ENCODE measurements around the gene KIAA1217. TPM values are rescaled to one million over a fixed set of nuclear protein-coding genes. Genes with fewer than 3 reads are reported as not detected.
A peak's percentile ranks its signal among the peaks of the same experiment; 100 is the strongest.

The KIAA1217 gene
- total and polyA plus RNA-seq, 2 of the 8 experiments (the other 6 are each of a cell fraction or from before 2014, with no cell fraction given), result 4.5 to 15.6 TPM

DNA sequence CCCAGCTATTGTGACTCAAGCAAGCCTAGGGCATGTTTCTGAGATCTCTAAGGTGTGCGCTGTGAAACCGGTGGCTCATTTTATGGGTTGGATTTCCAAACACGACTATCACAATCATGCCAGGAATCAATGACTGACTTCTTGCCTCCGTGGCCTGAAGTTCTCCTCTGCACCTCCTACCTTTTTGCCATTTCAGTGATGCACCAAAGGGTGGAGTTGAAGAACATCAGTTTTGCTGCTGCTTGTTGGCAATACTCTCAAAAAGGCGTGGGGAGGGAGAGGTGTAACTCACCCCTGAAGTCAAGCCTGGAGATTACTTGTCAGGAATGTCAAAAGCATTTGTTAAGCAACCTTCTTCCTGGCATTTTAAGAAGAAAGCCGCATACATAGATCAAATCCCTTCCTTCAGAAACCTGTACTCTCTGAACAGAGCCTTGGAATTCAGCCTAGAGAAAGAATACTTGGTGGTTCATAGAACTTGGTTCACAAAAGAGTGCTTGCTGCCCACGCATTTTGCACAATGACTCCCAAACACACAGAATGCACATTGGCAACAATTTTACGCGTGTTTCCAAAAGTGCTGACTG is 41.0 kb downstream of the KIAA1217 start:
- TF ChIP-seq TCF12 (IDR thresholded peaks at IDR 0.05; ENCODE audit: low read depth, low read length) (no peak), JUND (IDR thresholded peaks at IDR 0.05; ENCODE audit: low read length) (no peak), E2F6 (IDR thresholded peaks at IDR 0.05) (no peak), HDAC2 (IDR thresholded peaks at IDR 0.05; ENCODE audit: borderline replicate concordance in 1 of 2, low read depth in 2 of 2, low read length in 2 of 2) (no peak), MAX (IDR thresholded peaks at IDR 0.05) (no peak), BCL11A (IDR thresholded peaks at IDR 0.05; ENCODE audit: low read depth in 2 of 2, low read length in 2 of 2) (no peak)
- H3K27me3 ChIP-seq (replicated peaks in 1 of 4; ENCODE audit: control insufficient read depth in 3 of 4, extremely low read depth in 1 of 4, insufficient read depth in 3 of 4, low read length in 3 of 4), result no peaks in the 10 kb centered on the region
- no peaks in the 10 kb centered on the region for H4K20me1 ChIP-seq (replicated peaks in 1 of 2; ENCODE audit: control insufficient read depth in 1 of 2, insufficient read depth in 2 of 2, low read length in 2 of 2)
- no peak overlapping the region for H2AK5ac ChIP-seq (ENCODE audit: low read depth, low read length)
- no peak overlapping the region for H3K14ac ChIP-seq (ENCODE audit: insufficient read length)
- no peak overlapping the region for H2BK120ac ChIP-seq (replicated peaks; ENCODE audit: low read depth, low read length)
- no peak overlapping the region for H2BK5ac ChIP-seq (ENCODE audit: low read depth, low read length)
- H3K4me3 ChIP-seq (ENCODE audit: extremely low read depth in 1 of 4, insufficient read depth in 2 of 4, low read depth in 3 of 4, low read length in 4 of 4), result no peak overlapping the region
- CTCF ChIA-PET (ENCODE audit: partially characterized antibody), result interaction anchor here (0.8 to 1.1 kb wide), 2 partner anchors 69 to 144 kb away, joined by 3 read pairs; no protein-coding TSS in a partner anchor
- no peak overlapping the region for H2BK12ac ChIP-seq (ENCODE audit: low read depth, low read length)
- no peak overlapping the region for H2BK20ac ChIP-seq (ENCODE audit: low read length)
- H3K56ac ChIP-seq (replicated peaks; ENCODE audit: insufficient read length, low read depth, low read length), result no peak overlapping the region
- DNase-seq (ENCODE audit: low read depth in 1 of 2, low spot score in 2 of 2) (no peak), FAIRE-seq (peak; percentile 66)
- H3K4me2 ChIP-seq (ENCODE audit: insufficient read depth in 1 of 2, low read depth in 2 of 2, low read length in 2 of 2), result no peak overlapping the region; a peak in 1 of 4 replicates
- H3K23ac ChIP-seq (ENCODE audit: insufficient read length), result no peak overlapping the region
- H2BK15ac ChIP-seq (ENCODE audit: low read length), result no peak overlapping the region
- H3K36me3 ChIP-seq (ENCODE audit: control insufficient read depth in 2 of 4, insufficient read depth in 4 of 4, low read length in 3 of 4), result no peaks in the 10 kb centered on the region
- H4K5ac ChIP-seq (ENCODE audit: insufficient read length, low read depth, low read length), result no peak overlapping the region
- H3K79me1 ChIP-seq (ENCODE audit: low read depth, low read length), result no peaks in the 10 kb centered on the region
- WGBS, 2 experiments (ENCODE audit: extremely low coverage in 1 of 2, insufficient coverage in 1 of 2, insufficient read length in 1 of 2, insufficient replicate concordance in 2 of 2, low coverage in 1 of 2, low lambda C conversion rate in 2 of 2, missing lambda C conversion rate in 1 of 2), result 87% methylated on average over 9 of the region's 9 CpGs; no CpG with 5 or more reads in 1 of the 2 experiments
- no peaks in the 10 kb centered on the region for H3K23me2 ChIP-seq (ENCODE audit: low read depth, low read length)
- H3K9ac ChIP-seq (replicated peaks in 1 of 4; ENCODE audit: extremely low read depth in 1 of 4, low read depth in 3 of 4, low read length in 3 of 4), result no peak overlapping the region
- H2AFZ ChIP-seq (ENCODE audit: low read length), result no peak overlapping the region
- H4K8ac ChIP-seq (ENCODE audit: extremely low read depth, insufficient read depth, low read length), result no peak overlapping the region
- H3K4me1 ChIP-seq (replicated peaks in 1 of 4; ENCODE audit: control insufficient read depth in 3 of 4, insufficient read depth in 4 of 4, low read length in 3 of 4), result peaks cover 3 to 19% (median 9%) of the 10 kb centered on the region in 4 experiments; a peak in 5 of 7 replicates
- peak overlapping the region; percentile 73 for H3K4ac ChIP-seq (replicated peaks; ENCODE audit: insufficient read length, low read depth, low read length)
- H3K9me3 ChIP-seq (ENCODE audit: insufficient read depth in 2 of 2, low read depth in 1 of 2, low read length in 1 of 2), result no peaks in the 10 kb centered on the region
- 0 out of 2 replicates have a peak overlapping the region, but pooled peaks have one; percentile 3 for H3K27ac ChIP-seq (ENCODE audit: low read depth, low read length)
- POLR2A ChIA-PET (ENCODE audit: partially characterized antibody), result no interaction called here
- H4K91ac ChIP-seq (replicated peaks; ENCODE audit: insufficient read length, low read length), result no peak overlapping the region
- H3K18ac ChIP-seq (ENCODE audit: extremely low read depth, low read length), result no peak overlapping the region
- no peaks in the 10 kb centered on the region; a peak in 1 of 4 replicates for H3K79me2 ChIP-seq (ENCODE audit: control insufficient read depth in 1 of 2, insufficient read depth in 2 of 2, low read length in 2 of 2)

All from H1 (cell line).